Smooth muscle cell (in vitro differentiated cells): ENCODE data around the gene LRFN4. TPM values are rescaled to one million over a fixed set of nuclear protein-coding genes. Genes with fewer than 3 reads are reported as not detected.

Experiments used
- DNase-seq: peaks from one replicate; lab custom pipeline; 2025; ENCODE audit not compliant: unreplicated experiment; lab: John Stamatoyannopoulos, UW
- H2AFZ ChIP-seq: fragments of 200-600 bp; sonication (generic); 2 replicates; pipeline ENCODE4 v1.6.0; 2016; ENCODE audit warnings: antibody characterized with exemption, low read depth, mild to moderate bottlenecking
- H3F3A ChIP-seq: fragments of 200-600 bp; sonication (generic); 2 replicates; pipeline ENCODE4 v1.6.0; 2017; ENCODE audit warnings: antibody characterized with exemption, low read depth
- H3K27ac ChIP-seq: fragments of 200-600 bp; sonication (generic); 2 replicates; pipeline ENCODE4 v1.5.1; 2016; ENCODE audit warnings: low read depth, mild to moderate bottlenecking
- H3K27me3 ChIP-seq: fragments of 200-600 bp; sonication (generic); 2 replicates; pipeline ENCODE4 v1.6.1; 2016; ENCODE audit warnings: low read depth, mild to moderate bottlenecking
- H3K36me3 ChIP-seq: fragments of 200-600 bp; sonication (generic); 2 replicates; pipeline ENCODE4 v1.5.1; 2016; ENCODE audit warnings: low read depth
- H3K4me1 ChIP-seq: fragments of 200-600 bp; sonication (generic); 2 replicates; pipeline ENCODE4 v1.5.1; 2016; ENCODE audit warnings: low read depth
- H3K4me2 ChIP-seq: fragments of 200-600 bp; sonication (generic); 2 replicates; pipeline ENCODE4 v1.6.0; 2016; ENCODE audit warnings: mild to moderate bottlenecking
- H3K4me3 ChIP-seq: fragments of 200-600 bp; sonication (generic); 2 replicates; pipeline ENCODE4 v1.5.1; 2016; ENCODE audit warnings: mild to moderate bottlenecking
- H3K79me2 ChIP-seq: fragments of 200-600 bp; sonication (generic); 2 replicates; pipeline ENCODE4 v1.6.0; 2016; ENCODE audit warnings: low read depth, mild to moderate bottlenecking
- H3K9ac ChIP-seq: fragments of 200-600 bp; sonication (generic); 2 replicates; pipeline ENCODE4 v1.6.0; 2016; ENCODE audit warnings: low read depth
- H3K9me3 ChIP-seq: fragments of 200-600 bp; sonication (generic); replicated peaks from 2 replicates; pipeline ENCODE4 v1.5.1; 2016; ENCODE audit warnings: low read depth
- H4K20me1 ChIP-seq: fragments of 200-600 bp; sonication (generic); 2 replicates; pipeline ENCODE4 v1.6.0; 2016; ENCODE audit warnings: low read depth
- CTCF ChIP-seq: fragments of 200-600 bp; sonication (generic); IDR thresholded peaks from 2 replicates; pipeline ENCODE4 v1.5.1; 2017; ENCODE audit warnings: borderline replicate concordance, mild to moderate bottlenecking, antibody characterized with exemption; ENCODE audit not compliant: insufficient read depth, poor library complexity, severe bottlenecking
- WGBS: methylation state at CpG from one replicate; pipeline ENCODE4 v1.1.7; 2016; ENCODE audit warnings: low lambda C conversion rate; 5-methylcytosine and 5-hydroxymethylcytosine counted together
- polyA plus RNA-seq: library from polyadenylated mRNA; unstranded; fragments of >200 nt; fragmentation: Nextera tagmentation; extraction: Ambion mirVana; gene quantifications from 2 replicates; pipeline ENCODE4 v1.2.1, GENCODE V29; 2016
- total RNA-seq: library from RNA; depleted of rRNA; stranded (reverse); fragments of >200 nt; gene quantifications from 2 replicates; pipeline ENCODE4 v1.2.3, GENCODE V29; 2014

LRFN4 gene
- total and polyA plus RNA-seq, 2 experiments from 2014 or later: 14.7 to 37.6 TPM

- Histone ChIP-seq H3K9ac (peak overlapping the region; percentile 97), H3K27ac (peak overlapping the region; percentile 96), H2AFZ (no peak overlapping the region), H3K4me2 (peak overlapping the region; percentile 93), H3K4me1 (peaks cover 4% of the 10 kb centered on the region), H3K79me2 (peaks cover 40% of the 10 kb centered on the region), H3K9me3 (no peaks in the 10 kb centered on the region), H3K36me3 (no peaks in the 10 kb centered on the region), H3K27me3 (no peaks in the 10 kb centered on the region), H3F3A (peaks cover 4% of the 10 kb centered on the region), H3K4me3 (peak overlapping the region; percentile 91), H4K20me1 (peaks cover 14% of the 10 kb centered on the region)
- no peak for DNase-seq
- WGBS: 94% methylated on average over 7 of the region's 7 CpGs
- TF ChIP-seq CTCF: no peak
Observed at GRCh38 chr11:66841861-66842260, 15.0 kb upstream of the LRFN4 start.

- peak overlapping the region; percentile 96 for H3K27ac ChIP-seq
- peaks cover 14% of the 10 kb centered on the region for H4K20me1 ChIP-seq
- no peak for DNase-seq
- H3F3A ChIP-seq: peaks cover 4% of the 10 kb centered on the region
- H3K79me2 ChIP-seq: peaks cover 40% of the 10 kb centered on the region
- H3K4me3 ChIP-seq: peak overlapping the region; percentile 91
- no peaks in the 10 kb centered on the region for H3K36me3 ChIP-seq
- no peak overlapping the region for H2AFZ ChIP-seq
- 5% methylated on average over 11 of the region's 11 CpGs for WGBS
- H3K27me3 ChIP-seq: no peaks in the 10 kb centered on the region
- H3K4me2 ChIP-seq: peak overlapping the region; percentile 93
- H3K4me1 ChIP-seq: peaks cover 4% of the 10 kb centered on the region
- peak overlapping the region; percentile 97 for H3K9ac ChIP-seq
- H3K9me3 ChIP-seq: no peaks in the 10 kb centered on the region
- no peak for TF ChIP-seq CTCF
Observed at GRCh38 chr11:66842501-66842895, 14.4 kb upstream of the LRFN4 start.

DNA sequence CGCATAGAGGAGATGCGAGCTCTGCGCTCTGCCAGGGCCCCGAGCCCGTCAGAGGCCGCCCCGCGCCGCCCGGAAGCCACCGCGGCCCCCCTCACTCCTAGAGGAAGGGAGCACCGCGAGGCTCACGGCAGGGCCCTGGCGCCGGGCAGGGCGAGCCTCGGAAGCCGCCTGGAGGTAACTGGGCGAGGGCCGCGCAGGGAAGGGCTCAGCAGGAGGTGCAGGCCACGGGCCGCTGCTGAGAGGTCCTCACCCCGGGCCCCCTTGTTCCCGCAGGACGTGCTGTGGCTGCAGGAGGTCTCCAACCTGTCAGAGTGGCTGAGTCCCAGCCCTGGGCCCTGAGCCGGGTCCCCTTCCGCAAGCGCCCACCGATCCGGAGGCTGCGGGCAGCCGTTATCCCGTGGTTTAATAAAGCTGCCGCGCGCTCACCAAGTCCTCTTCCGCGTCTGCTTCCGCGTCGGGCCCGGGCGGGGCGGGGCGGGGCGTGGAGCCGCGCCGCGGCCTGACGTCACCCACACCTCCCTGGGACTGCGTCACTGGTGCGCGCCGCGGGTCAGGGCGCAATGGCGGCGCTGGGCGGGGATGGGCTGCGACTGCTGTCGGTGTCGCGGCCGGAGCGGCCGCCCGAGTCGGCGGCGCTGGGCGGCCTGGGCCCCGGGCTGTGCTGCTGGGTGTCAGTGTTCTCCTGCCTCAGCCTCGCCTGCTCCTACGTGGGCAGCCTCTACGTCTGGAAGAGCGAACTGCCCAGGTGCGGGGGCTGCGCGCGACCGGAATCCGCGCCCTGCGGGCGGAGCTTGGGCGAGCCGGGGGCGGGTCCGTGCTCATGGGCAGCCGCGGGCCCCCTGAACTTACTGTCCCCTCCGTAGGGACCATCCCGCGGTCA lies 13.7 kb upstream of the LRFN4 start, which contains the start of gene RCE1:
RCE1 (plus strand) TSS at position 546 of the 880 bp plus-strand sequence; CDS start at position 561, 15 bp downstream.
- H3K27ac ChIP-seq: peak within 1 kb of the TSS; percentile 96
- H3K9ac ChIP-seq: peak within 1 kb of the TSS; percentile 97
- under 1% methylated on average over 72 of the region's 98 CpGs for WGBS
- H2AFZ ChIP-seq: peak within 1 kb of the TSS; percentile 80
- H4K20me1 ChIP-seq: peaks cover 14% of the 10 kb centered on the region
- peaks cover 4% of the 10 kb centered on the region for H3F3A ChIP-seq
- DNase-seq: peak; percentile 71
- peak within 1 kb of the TSS; percentile 93 for H3K4me2 ChIP-seq
- no peak for TF ChIP-seq CTCF
- no peaks in the 10 kb centered on the region for H3K27me3 ChIP-seq
- H3K79me2 ChIP-seq: peaks cover 40% of the 10 kb centered on the region
- H3K4me1 ChIP-seq: peaks cover 4% of the 10 kb centered on the region
- H3K4me3 ChIP-seq: peak within 1 kb of the TSS; percentile 91
- H3K36me3 ChIP-seq: no peaks in the 10 kb centered on the region
- no peaks in the 10 kb centered on the region for H3K9me3 ChIP-seq
